Memory B cell (primary cell): Measurements from ENCODE around the gene BTG4.

Source experiments
- ATAC-seq: fragments of 150-1000 bp; cut with Tn5 transposase; 2 replicates; pipeline ENCODE4 v1.10.0; 2021; ENCODE audit warnings: low read depth, mild to moderate bottlenecking, moderate library complexity
- DNase-seq, 2 donors: peaks; one replicate each; pipeline ENCODE4 v3.0.0; 2022; ENCODE audit warnings: low spot score in 2 of 2
- H3K27ac Mint-ChIP-seq: one replicate; pipeline ENCODE4 v1.8.0; 2022; ENCODE audit warnings: mild to moderate bottlenecking, moderate library complexity, mixed read lengths
- H3K27me3 Mint-ChIP-seq: one replicate; pipeline ENCODE4 v1.8.0; 2022; ENCODE audit warnings: mixed read lengths
- H3K36me3 Mint-ChIP-seq: one replicate; pipeline ENCODE4 v1.8.0; 2022; ENCODE audit warnings: mild to moderate bottlenecking, mixed read lengths
- H3K4me1 Mint-ChIP-seq: one replicate; pipeline ENCODE4 v1.8.0; 2022; ENCODE audit warnings: mixed read lengths
- H3K4me3 Mint-ChIP-seq: one replicate; pipeline ENCODE4 v1.8.0; 2022; ENCODE audit warnings: mild to moderate bottlenecking, moderate library complexity, mixed read lengths
- H3K9me3 Mint-ChIP-seq: one replicate; pipeline ENCODE4 v1.8.0; 2022; ENCODE audit warnings: mixed read lengths

Gene BTG4

DNA sequence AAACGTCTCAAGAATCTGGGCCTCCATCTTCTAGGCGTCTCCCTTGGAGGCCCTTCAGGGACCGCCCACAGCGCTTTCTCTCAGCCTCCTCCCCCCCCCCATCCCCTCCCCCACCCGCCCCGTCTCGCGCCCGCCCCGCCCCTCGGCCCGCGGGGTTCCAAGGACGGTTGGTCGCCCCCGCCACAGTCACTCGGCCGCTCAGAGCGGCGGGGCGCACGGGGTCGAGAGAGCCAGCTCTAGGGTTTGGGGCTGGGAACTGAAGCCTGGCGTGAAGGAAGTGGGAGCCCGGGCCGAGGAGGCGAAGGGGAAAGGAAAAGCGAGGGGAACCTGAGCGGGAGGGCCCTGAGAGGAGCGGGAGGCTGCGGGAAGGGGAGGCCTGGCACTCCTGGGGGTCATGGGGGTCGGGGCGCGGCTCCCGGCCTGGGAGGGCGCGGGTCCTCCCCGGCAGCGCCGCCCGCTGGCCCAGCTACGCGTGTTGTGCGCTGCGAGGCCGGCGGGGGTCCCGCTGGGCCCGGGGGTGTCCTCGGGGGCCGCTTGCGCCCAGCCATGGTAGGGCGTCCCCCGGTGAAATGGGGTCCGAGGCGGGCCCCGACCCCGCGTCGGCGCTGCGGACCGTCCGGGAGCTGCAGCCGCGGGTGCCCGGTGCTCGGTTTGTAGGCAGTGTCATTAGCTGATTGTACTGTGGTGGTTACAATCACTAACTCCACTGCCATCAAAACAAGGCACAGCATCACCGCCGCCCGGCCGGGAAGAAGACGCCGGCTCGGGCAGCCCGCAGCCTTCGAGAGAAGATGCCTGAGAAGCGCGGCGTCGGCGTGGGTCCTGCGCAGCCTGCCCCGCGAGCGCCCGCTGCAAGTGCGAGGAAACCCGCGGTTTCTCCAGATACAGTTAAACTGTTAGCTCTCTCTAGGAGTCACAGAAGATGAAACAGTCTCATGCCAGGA lies at the start of gene BTG4:
Gene BTG4, minus strand, starts transcription at position 91 of the 944 bp plus-strand sequence. CDS start 13,610 bp downstream, outside the sequence.
- H3K27me3 Mint-ChIP-seq, result peaks cover 21% of the 10 kb centered on the region
- ATAC-seq (peak; percentile 59), DNase-seq (peak in 1 of 2 donors; percentile 27)
- no peaks in the 10 kb centered on the region for H3K9me3 Mint-ChIP-seq
- H3K36me3 Mint-ChIP-seq, result no peaks in the 10 kb centered on the region
- peaks cover 7% of the 10 kb centered on the region for H3K4me1 Mint-ChIP-seq
- H3K4me3 Mint-ChIP-seq, result peak within 1 kb of the TSS; percentile 82
- no peak within 1 kb of the TSS for H3K27ac Mint-ChIP-seq

DNA sequence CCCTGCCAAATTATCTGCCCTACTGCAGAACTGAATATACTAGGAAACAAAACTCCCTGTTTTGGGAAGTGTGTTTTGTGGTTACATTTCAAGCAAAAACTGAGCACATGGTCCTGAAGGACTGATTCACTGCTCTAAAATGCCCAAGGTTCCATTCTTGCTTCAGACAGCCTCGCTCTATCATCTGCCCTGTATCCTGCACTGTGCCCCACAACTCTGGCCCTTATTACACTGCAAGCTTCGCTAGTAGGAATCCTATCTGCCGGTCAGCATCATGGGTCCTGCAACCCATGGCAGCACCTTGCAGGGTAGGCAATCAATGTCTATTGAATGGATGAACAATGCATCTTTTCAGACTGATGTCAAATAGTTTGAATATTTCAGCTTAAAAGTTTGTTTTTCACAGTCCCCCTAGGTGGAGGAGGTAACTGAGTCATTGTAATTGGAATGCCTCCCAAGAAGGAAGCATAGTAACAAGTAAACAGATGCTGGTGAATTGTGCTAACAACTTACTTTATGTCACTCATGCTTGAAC lies 49.7 kb upstream of the BTG4 start:
- Mint-ChIP-seq H3K4me1 (no peaks in the 10 kb centered on the region), H3K27ac (no peak overlapping the region), H3K9me3 (no peaks in the 10 kb centered on the region), H3K4me3 (no peak overlapping the region), H3K27me3 (peaks cover 1% of the 10 kb centered on the region), H3K36me3 (no peaks in the 10 kb centered on the region)
- ATAC-seq, result no peak
- no peak for DNase-seq

- Mint-ChIP-seq H3K9me3 (no peaks in the 10 kb centered on the region), H3K27me3 (peaks cover 1% of the 10 kb centered on the region)
- no peak for DNase-seq
Observed at GRCh38 chr11:111561306-111561705, 49.1 kb upstream of the BTG4 start.

DNA sequence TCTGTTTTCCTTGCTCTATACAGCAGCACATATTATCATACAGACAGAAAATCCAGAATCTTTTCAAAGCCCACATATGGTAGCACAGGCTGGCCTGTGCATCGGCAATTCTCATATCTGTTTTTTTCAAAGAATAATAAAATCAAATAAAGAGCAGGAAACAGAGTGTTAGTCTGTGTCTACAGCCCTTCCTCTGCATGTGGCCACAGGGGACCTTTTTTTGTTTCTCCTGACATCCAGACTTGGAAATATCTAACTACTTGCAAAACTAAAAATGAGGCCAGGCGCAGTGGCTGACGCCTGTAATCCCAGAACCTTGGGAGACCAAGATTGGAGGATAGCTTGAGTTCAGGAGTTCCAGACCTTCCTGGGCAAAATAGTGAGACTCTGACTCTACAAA lies 48.6 kb upstream of the BTG4 start:
- Mint-ChIP-seq H3K9me3 (no peaks in the 10 kb centered on the region), H3K27ac (no peak overlapping the region), H3K27me3 (peaks cover 1% of the 10 kb centered on the region), H3K36me3 (no peaks in the 10 kb centered on the region), H3K4me1 (no peaks in the 10 kb centered on the region), H3K4me3 (no peak overlapping the region)
- no peak for DNase-seq
- ATAC-seq, result no peak

More at GRCh38 chr11:111561306-111561705, 49.1 kb upstream of the BTG4 start:
- Mint-ChIP-seq H3K4me1 (no peaks in the 10 kb centered on the region), H3K27ac (no peak overlapping the region), H3K4me3 (no peak overlapping the region), H3K36me3 (no peaks in the 10 kb centered on the region)
- ATAC-seq, result no peak

GRCh38 chr11:111559800-111560464 lies 47.7 kb upstream of the BTG4 start:
- H3K4me3 Mint-ChIP-seq, result no peak overlapping the region
- no peaks in the 10 kb centered on the region for H3K4me1 Mint-ChIP-seq
- peaks cover 2% of the 10 kb centered on the region for H3K36me3 Mint-ChIP-seq

GRCh38 chr11:111557425-111558111 lies 45.4 kb upstream of the BTG4 start:
- ATAC-seq (no peak), DNase-seq (no peak)
- Mint-ChIP-seq H3K36me3 (peaks cover 2% of the 10 kb centered on the region), H3K4me1 (no peaks in the 10 kb centered on the region), H3K4me3 (no peak overlapping the region), H3K9me3 (peaks cover 3% of the 10 kb centered on the region), H3K27ac (no peak overlapping the region), H3K27me3 (peaks cover 3% of the 10 kb centered on the region)

More at GRCh38 chr11:111559800-111560464, 47.7 kb upstream of the BTG4 start:
- DNase-seq (no peak), ATAC-seq (no peak)
- Mint-ChIP-seq H3K9me3 (peaks cover 3% of the 10 kb centered on the region), H3K27ac (no peak overlapping the region), H3K27me3 (peaks cover 3% of the 10 kb centered on the region)

- Mint-ChIP-seq H3K36me3 (peaks cover 2% of the 10 kb centered on the region), H3K9me3 (peaks cover 3% of the 10 kb centered on the region), H3K27me3 (peaks cover 9% of the 10 kb centered on the region), H3K4me1 (no peaks in the 10 kb centered on the region), H3K4me3 (no peak overlapping the region), H3K27ac (no peak overlapping the region)
- ATAC-seq, result no peak
- no peak for DNase-seq
Observed at GRCh38 chr11:111555255-111555654, 43.1 kb upstream of the BTG4 start.

DNA sequence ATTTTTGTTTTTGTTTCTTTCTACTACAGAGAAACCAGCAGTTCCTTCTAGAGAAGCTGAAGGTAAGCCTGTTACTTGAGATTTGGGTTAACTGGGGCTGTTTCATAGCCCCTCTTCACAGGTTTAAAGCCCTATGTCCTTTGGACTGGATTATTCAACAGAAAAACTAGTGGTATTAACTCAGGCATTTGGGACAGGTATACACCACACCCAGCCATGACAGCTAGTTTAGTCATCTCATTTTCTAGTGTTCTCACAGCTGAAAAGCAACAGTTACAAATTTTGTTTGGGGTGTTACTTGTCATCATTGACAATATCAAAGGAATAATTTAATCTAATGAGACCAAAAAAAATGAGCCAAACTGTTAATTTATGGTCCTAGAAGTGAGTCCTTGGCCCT lies 42.3 kb upstream of the BTG4 start:
- ATAC-seq (no peak), DNase-seq (no peak)
- H3K27ac Mint-ChIP-seq, result no peak overlapping the region
- peaks cover 2% of the 10 kb centered on the region for H3K36me3 Mint-ChIP-seq
- peaks cover 3% of the 10 kb centered on the region for H3K9me3 Mint-ChIP-seq
- H3K4me3 Mint-ChIP-seq, result no peak overlapping the region
- peaks cover 9% of the 10 kb centered on the region for H3K27me3 Mint-ChIP-seq
- H3K4me1 Mint-ChIP-seq, result peaks cover 5% of the 10 kb centered on the region

GRCh38 chr11:111550258-111550657 lies 38.1 kb upstream of the BTG4 start:
- Mint-ChIP-seq H3K4me1 (peaks cover 5% of the 10 kb centered on the region), H3K27ac (no peak overlapping the region), H3K4me3 (no peak overlapping the region), H3K27me3 (peaks cover 14% of the 10 kb centered on the region), H3K36me3 (peaks cover under 1% of the 10 kb centered on the region), H3K9me3 (peaks cover under 1% of the 10 kb centered on the region)
- ATAC-seq (peak; percentile 62), DNase-seq (no peak)

DNA sequence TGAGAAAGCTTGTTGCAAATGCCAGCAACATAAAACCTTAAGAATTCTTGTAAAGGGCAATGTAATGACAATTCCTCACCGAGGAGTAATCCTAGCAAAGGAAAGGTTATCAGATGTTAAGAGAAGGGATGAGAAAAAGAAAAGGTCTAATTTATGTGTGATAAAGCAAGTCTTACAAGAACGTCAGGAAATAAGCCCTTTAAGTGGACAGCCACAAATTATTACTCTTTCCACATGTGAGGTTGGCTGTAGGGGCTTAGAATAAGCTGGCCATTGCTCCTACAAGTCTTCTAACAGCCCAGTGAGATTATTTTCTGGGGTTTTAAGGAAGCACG lies 37.6 kb upstream of the BTG4 start:
- Mint-ChIP-seq H3K27ac (no peak overlapping the region), H3K4me1 (peaks cover 5% of the 10 kb centered on the region), H3K9me3 (no peaks in the 10 kb centered on the region), H3K36me3 (no peaks in the 10 kb centered on the region), H3K27me3 (peaks cover 17% of the 10 kb centered on the region), H3K4me3 (no peak overlapping the region)
- ATAC-seq (no peak), DNase-seq (no peak)

DNA sequence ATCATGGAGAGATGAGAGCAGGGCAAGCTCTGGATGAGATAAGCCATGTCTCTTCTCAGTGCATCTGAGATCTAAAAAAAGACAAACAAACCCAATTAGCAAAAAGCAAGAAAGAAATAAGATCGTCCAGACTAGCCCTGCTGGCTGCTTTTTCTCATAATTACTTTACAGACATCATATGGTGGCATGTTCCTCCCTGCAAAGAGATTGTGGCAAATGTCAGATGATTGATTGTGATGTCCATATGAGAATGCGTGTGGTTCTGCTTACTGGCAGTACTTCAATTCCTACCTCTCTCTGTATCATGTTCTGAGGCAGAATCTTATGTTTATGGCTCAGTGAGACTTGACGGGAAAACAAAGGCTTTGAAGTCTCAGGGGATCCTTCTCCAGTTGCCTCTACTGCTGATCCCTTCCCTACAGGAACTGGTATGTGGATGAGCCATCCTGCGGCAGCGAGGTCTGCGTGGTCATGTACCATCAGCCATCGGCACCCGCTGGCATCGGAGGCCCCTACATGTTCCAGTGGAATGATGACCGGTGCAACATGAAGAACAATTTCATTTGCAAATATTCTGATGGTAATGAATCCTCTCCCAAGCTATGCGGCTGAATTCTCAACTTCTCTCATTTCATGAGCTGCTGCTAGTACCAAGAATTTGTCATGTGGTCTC lies 37.1 kb upstream of the BTG4 start:
- no peak for DNase-seq
- Mint-ChIP-seq H3K27me3 (peaks cover 17% of the 10 kb centered on the region), H3K9me3 (no peaks in the 10 kb centered on the region), H3K27ac (no peak overlapping the region), H3K36me3 (no peaks in the 10 kb centered on the region), H3K4me1 (peaks cover 5% of the 10 kb centered on the region), H3K4me3 (no peak overlapping the region)
- ATAC-seq, result no peak

GRCh38 chr11:111548525-111548924 lies 36.3 kb upstream of the BTG4 start:
- Mint-ChIP-seq H3K9me3 (no peaks in the 10 kb centered on the region), H3K27me3 (peaks cover 16% of the 10 kb centered on the region), H3K36me3 (no peaks in the 10 kb centered on the region), H3K4me3 (no peak overlapping the region), H3K27ac (no peak overlapping the region), H3K4me1 (peaks cover 5% of the 10 kb centered on the region)
- no peak for DNase-seq
- no peak for ATAC-seq

- H3K27me3 Mint-ChIP-seq, result peaks cover 29% of the 10 kb centered on the region
- peaks cover 6% of the 10 kb centered on the region for H3K4me1 Mint-ChIP-seq
Observed at GRCh38 chr11:111542606-111543275, 30.6 kb upstream of the BTG4 start.

More at GRCh38 chr11:111542606-111543275, 30.6 kb upstream of the BTG4 start:
- H3K4me3 Mint-ChIP-seq, result no peak overlapping the region
- H3K27ac Mint-ChIP-seq, result no peak overlapping the region
- H3K9me3 Mint-ChIP-seq, result no peaks in the 10 kb centered on the region
- no peaks in the 10 kb centered on the region for H3K36me3 Mint-ChIP-seq
- DNase-seq (no peak), ATAC-seq (no peak)
